SK-N-SH (cell line): Measurements from ENCODE around the gene GLRX5. TPM values are rescaled to one million over a fixed set of nuclear protein-coding genes. Genes with fewer than 3 reads are reported as not detected.

Experiments
- CTCF ChIA-PET: fragments of 300-600, 350-600 bp; formaldehyde crosslinking; extraction: SDS; loops from one replicate; lab custom pipeline; 2021; lab: Yijun Ruan, JAX
- POLR2A ChIA-PET: fragments of 350-600 bp; sonication (Branson Sonifier 250); formaldehyde crosslinking; extraction: SDS; loops from one replicate; lab custom pipeline; 2020; ENCODE audit warnings: antibody characterized with exemption, inconsistent platforms; lab: Yijun Ruan, JAX
- DNase-seq: peaks from one replicate; pipeline ENCODE4 v3.0.0; 2012
- H2AFZ ChIP-seq: fragments of 200-600 bp; sonication (generic); 2 replicates; pipeline ENCODE4 v1.8.1; 2016; ENCODE audit warnings: antibody characterized with exemption, mild to moderate bottlenecking, low read depth
- H3F3A ChIP-seq: fragments of 200-600 bp; sonication (generic); replicated peaks from 2 replicates; pipeline ENCODE3; 2016; ENCODE audit warnings: antibody characterized with exemption, mild to moderate bottlenecking; ENCODE audit not compliant: insufficient read depth
- H3K27ac ChIP-seq, 2 experiments: fragments of 200-500 bp in 1 of 2; fragments of 200-600 bp in 1 of 2; sonication (Bioruptor generic) in 1 of 2; sonication (generic), shearing (Covaris generic) in 1 of 2; 2 replicates each; pipeline versions ENCODE4 v1.5.1 to v1.6.1; 2014 to 2016; ENCODE audit warnings: low read depth in 2 of 2, inconsistent platforms in 1 of 2, low read length in 1 of 2, mild to moderate bottlenecking in 1 of 2, mixed read lengths in 1 of 2
- H3K27me3 ChIP-seq: fragments of 200-600 bp; sonication (generic), shearing (Covaris generic); 2 replicates; pipeline ENCODE4 v1.6.1; 2016; ENCODE audit warnings: mixed run types; ENCODE audit not compliant: insufficient read depth
- H3K36me3 ChIP-seq, 2 experiments: fragments of 200-500 bp in 1 of 2; fragments of 200-600 bp in 1 of 2; sonication (Bioruptor generic) in 1 of 2; sonication (generic) in 1 of 2; replicated peaks in 1 of 2; 2 replicates each; pipeline versions ENCODE3 to v1.5.1; 2014 to 2016; ENCODE audit warnings: low read length in 1 of 2, mild to moderate bottlenecking in 1 of 2; ENCODE audit not compliant: insufficient read depth in 2 of 2, control insufficient read depth in 1 of 2
- H3K4me1 ChIP-seq, 2 experiments: fragments of 200-500 bp in 1 of 2; fragments of 200-600 bp in 1 of 2; sonication (Bioruptor generic) in 1 of 2; sonication (generic), shearing (Covaris generic) in 1 of 2; 2 replicates each; pipeline versions ENCODE4 v1.5.1 to v1.6.1; 2014 to 2016; ENCODE audit warnings: low read depth in 1 of 2, low read length in 1 of 2, mixed run types in 1 of 2; ENCODE audit not compliant: insufficient read depth in 2 of 2, control insufficient read depth in 1 of 2
- H3K4me2 ChIP-seq: fragments of 200-600 bp; sonication (generic), shearing (Covaris generic); 2 replicates; pipeline ENCODE4 v1.6.1; 2017; ENCODE audit warnings: mixed run types
- H3K4me3 ChIP-seq, 2 experiments: fragments of 200-500 bp in 1 of 2; fragments of 200-600 bp in 1 of 2; sonication (Bioruptor generic) in 1 of 2; sonication (generic), shearing (Covaris generic) in 1 of 2; 2 replicates each; pipeline versions ENCODE4 v1.5.1 to v1.8.1; 2014 to 2016; ENCODE audit warnings: low read depth in 2 of 2, inconsistent platforms in 1 of 2, low read length in 1 of 2, mild to moderate bottlenecking in 1 of 2, mixed read lengths in 1 of 2, moderate library complexity in 1 of 2
- H3K79me2 ChIP-seq: fragments of 200-600 bp; sonication (generic); 2 replicates; pipeline ENCODE4 v1.8.1; 2017; ENCODE audit warnings: mild to moderate bottlenecking; ENCODE audit not compliant: insufficient read depth
- H3K9ac ChIP-seq: fragments of 200-600 bp; sonication (generic); 2 replicates; pipeline ENCODE4 v1.6.1; 2017; ENCODE audit warnings: mixed run types
- H3K9me2 ChIP-seq: fragments of 200-600 bp; sonication (generic); 2 replicates; pipeline ENCODE4 v1.6.1; 2017; ENCODE audit warnings: mixed run types
- H3K9me3 ChIP-seq: fragments of 200-600 bp; sonication (generic); 2 replicates; pipeline ENCODE4 v1.6.1; 2017; ENCODE audit warnings: mixed run types, mild to moderate bottlenecking, moderate library complexity
- H4K20me1 ChIP-seq: fragments of 200-600 bp; sonication (generic); 2 replicates; pipeline ENCODE4 v1.6.1; 2017; ENCODE audit warnings: mild to moderate bottlenecking, mixed run types; ENCODE audit not compliant: insufficient read depth
- CHD2 ChIP-seq: fragments of 150-350 bp; IDR thresholded peaks from 2 replicates; pipeline ENCODE4 v1.6.1; 2018; ENCODE audit warnings: low read length; ENCODE audit not compliant: partially characterized antibody
- FOSL2 ChIP-seq: IDR thresholded peaks from 2 replicates; pipeline ENCODE4 v1.4.0; 2012; ENCODE audit warnings: low read depth, mild to moderate bottlenecking, moderate library complexity, borderline replicate concordance
- GABPA ChIP-seq: IDR thresholded peaks from 2 replicates; pipeline ENCODE4 v1.4.0; 2012; ENCODE audit warnings: low read depth, mild to moderate bottlenecking
- JUND ChIP-seq: IDR thresholded peaks from 2 replicates; pipeline ENCODE4 v1.4.0; 2012
- MEF2A ChIP-seq: IDR thresholded peaks from 2 replicates; pipeline ENCODE4 v1.4.0; 2012; ENCODE audit warnings: low read depth, borderline replicate concordance
- NFIC ChIP-seq: IDR thresholded peaks from 2 replicates; pipeline ENCODE4 v1.4.0; 2012; ENCODE audit warnings: borderline replicate concordance
- NRF1 ChIP-seq: IDR thresholded peaks from 2 replicates; pipeline ENCODE4 v1.6.1; 2012; ENCODE audit warnings: low read depth, mild to moderate bottlenecking, low read length
- RAD21 ChIP-seq: IDR thresholded peaks from 2 replicates; pipeline ENCODE4 v1.6.1; 2012; ENCODE audit warnings: mild to moderate bottlenecking, low read length
- RCOR1 ChIP-seq: fragments of 150-350 bp; IDR thresholded peaks from 2 replicates; pipeline ENCODE4 v1.6.1; 2017; ENCODE audit warnings: antibody characterized with exemption, low read length
- RXRA ChIP-seq: IDR thresholded peaks from 2 replicates; pipeline ENCODE4 v1.4.0; 2012; ENCODE audit warnings: low read depth, mild to moderate bottlenecking, borderline replicate concordance
- SMC3 ChIP-seq: IDR thresholded peaks from 2 replicates; pipeline ENCODE4 v1.6.1; 2012; ENCODE audit warnings: low read depth, low read length, improper control_type of control experiment
- TAF1 ChIP-seq: IDR thresholded peaks from 2 replicates; pipeline ENCODE4 v1.6.1; 2012; ENCODE audit warnings: low read depth, mild to moderate bottlenecking, low read length, moderate library complexity, borderline replicate concordance
- TCF12 ChIP-seq: IDR thresholded peaks from 2 replicates; pipeline ENCODE4 v1.4.0; 2012
- YY1 ChIP-seq: IDR thresholded peaks from 2 replicates; pipeline ENCODE4 v1.4.0; 2012; ENCODE audit warnings: low read depth, mild to moderate bottlenecking
- WGBS: methylation state at CpG from one replicate; pipeline ENCODE4 v1.1.6; 2017; ENCODE audit warnings: low lambda C conversion rate; 5-methylcytosine and 5-hydroxymethylcytosine counted together
- polyA plus RNA-seq, 3 experiments: library from polyadenylated mRNA; depleted of rRNA; stranded (reverse); fragments of >200 nt; gene quantifications; 2 replicates each; pipeline ENCODE4 v1.2.3, GENCODE V29; 2012
- TF ChIP-seq, protein P1 (sequence below): IDR thresholded peaks from 2 replicates; pipeline ENCODE4 v1.4.0; 2012; ENCODE audit warnings: low read depth, borderline replicate concordance
- TF ChIP-seq, protein P2 (sequence below): fragments of 150-350 bp; IDR thresholded peaks from 2 replicates; pipeline ENCODE4 v1.6.1; 2017; ENCODE audit warnings: antibody characterized with exemption, low read length, low read depth, borderline replicate concordance
- TF ChIP-seq, protein P3 (sequence below): IDR thresholded peaks from 2 replicates; pipeline ENCODE4 v1.4.0; 2012; ENCODE audit warnings: low read depth
- TF ChIP-seq, protein P4 (sequence below): IDR thresholded peaks from 2 replicates; pipeline ENCODE4; 2012
- TF ChIP-seq, protein P5 (sequence below): IDR thresholded peaks from 2 replicates; pipeline ENCODE4 v1.4.0; 2012; ENCODE audit warnings: low read depth, borderline replicate concordance
- TF ChIP-seq, protein P6 (sequence below): fragments of 200-600 bp; sonication (generic); IDR thresholded peaks from 2 replicates; pipeline ENCODE4 v1.6.1; 2017; ENCODE audit warnings: antibody characterized with exemption, mild to moderate bottlenecking, moderate library complexity

The GLRX5 gene
- polyA plus RNA-seq, 1 of the 3 experiments (the other 2 are of a cell fraction), result 29.1 TPM

- TF ChIP-seq, protein P1, sequence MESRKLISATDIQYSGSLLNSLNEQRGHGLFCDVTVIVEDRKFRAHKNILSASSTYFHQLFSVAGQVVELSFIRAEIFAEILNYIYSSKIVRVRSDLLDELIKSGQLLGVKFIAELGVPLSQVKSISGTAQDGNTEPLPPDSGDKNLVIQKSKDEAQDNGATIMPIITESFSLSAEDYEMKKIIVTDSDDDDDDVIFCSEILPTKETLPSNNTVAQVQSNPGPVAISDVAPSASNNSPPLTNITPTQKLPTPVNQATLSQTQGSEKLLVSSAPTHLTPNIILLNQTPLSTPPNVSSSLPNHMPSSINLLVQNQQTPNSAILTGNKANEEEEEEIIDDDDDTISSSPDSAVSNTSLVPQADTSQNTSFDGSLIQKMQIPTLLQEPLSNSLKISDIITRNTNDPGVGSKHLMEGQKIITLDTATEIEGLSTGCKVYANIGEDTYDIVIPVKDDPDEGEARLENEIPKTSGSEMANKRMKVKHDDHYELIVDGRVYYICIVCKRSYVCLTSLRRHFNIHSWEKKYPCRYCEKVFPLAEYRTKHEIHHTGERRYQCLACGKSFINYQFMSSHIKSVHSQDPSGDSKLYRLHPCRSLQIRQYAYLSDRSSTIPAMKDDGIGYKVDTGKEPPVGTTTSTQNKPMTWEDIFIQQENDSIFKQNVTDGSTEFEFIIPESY, result no peak
- no peak; the same call in 1 of the 2 replicates for TF ChIP-seq RXRA
- TF ChIP-seq YY1, result 0 out of 2 replicates have a peak, but pooled peaks have one; percentile 14
- TF ChIP-seq, protein P2, sequence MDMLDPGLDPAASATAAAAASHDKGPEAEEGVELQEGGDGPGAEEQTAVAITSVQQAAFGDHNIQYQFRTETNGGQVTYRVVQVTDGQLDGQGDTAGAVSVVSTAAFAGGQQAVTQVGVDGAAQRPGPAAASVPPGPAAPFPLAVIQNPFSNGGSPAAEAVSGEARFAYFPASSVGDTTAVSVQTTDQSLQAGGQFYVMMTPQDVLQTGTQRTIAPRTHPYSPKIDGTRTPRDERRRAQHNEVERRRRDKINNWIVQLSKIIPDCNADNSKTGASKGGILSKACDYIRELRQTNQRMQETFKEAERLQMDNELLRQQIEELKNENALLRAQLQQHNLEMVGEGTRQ, result no peak
- TF ChIP-seq, protein P3, sequence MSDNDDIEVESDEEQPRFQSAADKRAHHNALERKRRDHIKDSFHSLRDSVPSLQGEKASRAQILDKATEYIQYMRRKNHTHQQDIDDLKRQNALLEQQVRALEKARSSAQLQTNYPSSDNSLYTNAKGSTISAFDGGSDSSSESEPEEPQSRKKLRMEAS, result peak; percentile 99
- peak; percentile 94 for TF ChIP-seq NFIC
- TF ChIP-seq GABPA, result peak; percentile 57
Measured at GRCh38 chr14:95507174-95507573, 27.7 kb upstream of the GLRX5 start (continued).

- peak; percentile 55 for DNase-seq
- ChIA-PET CTCF (interaction anchor here (1.0 to 3.0 kb wide), 4 partner anchors 12 to 66 kb away, joined by 3 to 18 read pairs (median 5); no protein-coding TSS in a partner anchor), POLR2A (interaction anchor here (1.1 kb wide), 1 partner anchor 20 kb away, joined by 3 read pairs; no protein-coding TSS in a partner anchor)
- Histone ChIP-seq H3K4me3 (no peak overlapping the region), H3F3A (peaks cover 8% of the 10 kb centered on the region), H3K4me1 (peaks cover 19 to 40% of the 10 kb centered on the region in 2 experiments), H4K20me1 (no peaks in the 10 kb centered on the region), H3K9ac (peak overlapping the region; percentile 34; the same call in 1 of the 2 replicates), H3K27ac (peak overlapping the region; percentile 83 to 93), H3K79me2 (peaks cover 4% of the 10 kb centered on the region; the same call in 1 of the 2 replicates), H3K36me3 (no peaks in the 10 kb centered on the region), H3K9me3 (no peaks in the 10 kb centered on the region), H3K9me2 (no peaks in the 10 kb centered on the region), H2AFZ (no peak overlapping the region), H3K4me2 (peak overlapping the region; percentile 62), H3K27me3 (no peaks in the 10 kb centered on the region)
- WGBS, result 44% methylated on average over 3 of the region's 3 CpGs
- no peak for TF ChIP-seq SMC3
- no peak for TF ChIP-seq RCOR1
- TF ChIP-seq, protein P3, result peak; percentile 59; the same call in 1 of the 2 replicates
- TF ChIP-seq MEF2A, result no peak
- TF ChIP-seq JUND, result peak; percentile 55; the same call in 1 of the 2 replicates
- no peak for TF ChIP-seq RAD21
- TF ChIP-seq, protein P4, sequence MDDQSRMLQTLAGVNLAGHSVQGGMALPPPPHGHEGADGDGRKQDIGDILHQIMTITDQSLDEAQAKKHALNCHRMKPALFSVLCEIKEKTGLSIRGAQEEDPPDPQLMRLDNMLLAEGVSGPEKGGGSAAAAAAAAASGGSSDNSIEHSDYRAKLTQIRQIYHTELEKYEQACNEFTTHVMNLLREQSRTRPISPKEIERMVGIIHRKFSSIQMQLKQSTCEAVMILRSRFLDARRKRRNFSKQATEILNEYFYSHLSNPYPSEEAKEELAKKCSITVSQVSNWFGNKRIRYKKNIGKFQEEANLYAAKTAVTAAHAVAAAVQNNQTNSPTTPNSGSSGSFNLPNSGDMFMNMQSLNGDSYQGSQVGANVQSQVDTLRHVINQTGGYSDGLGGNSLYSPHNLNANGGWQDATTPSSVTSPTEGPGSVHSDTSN, result no peak
- TF ChIP-seq, protein P5, sequence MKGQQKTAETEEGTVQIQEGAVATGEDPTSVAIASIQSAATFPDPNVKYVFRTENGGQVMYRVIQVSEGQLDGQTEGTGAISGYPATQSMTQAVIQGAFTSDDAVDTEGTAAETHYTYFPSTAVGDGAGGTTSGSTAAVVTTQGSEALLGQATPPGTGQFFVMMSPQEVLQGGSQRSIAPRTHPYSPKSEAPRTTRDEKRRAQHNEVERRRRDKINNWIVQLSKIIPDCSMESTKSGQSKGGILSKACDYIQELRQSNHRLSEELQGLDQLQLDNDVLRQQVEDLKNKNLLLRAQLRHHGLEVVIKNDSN, result peak; percentile 60; the same call in 1 of the 2 replicates
- TF ChIP-seq, protein P1, result no peak
- no peak for TF ChIP-seq CHD2
- TF ChIP-seq NFIC, result peak; percentile 79
- TF ChIP-seq TAF1, result no peak
- no peak; the same call in 1 of the 2 replicates for TF ChIP-seq RXRA
- TF ChIP-seq NRF1, result no peak
- TF ChIP-seq, protein P6, sequence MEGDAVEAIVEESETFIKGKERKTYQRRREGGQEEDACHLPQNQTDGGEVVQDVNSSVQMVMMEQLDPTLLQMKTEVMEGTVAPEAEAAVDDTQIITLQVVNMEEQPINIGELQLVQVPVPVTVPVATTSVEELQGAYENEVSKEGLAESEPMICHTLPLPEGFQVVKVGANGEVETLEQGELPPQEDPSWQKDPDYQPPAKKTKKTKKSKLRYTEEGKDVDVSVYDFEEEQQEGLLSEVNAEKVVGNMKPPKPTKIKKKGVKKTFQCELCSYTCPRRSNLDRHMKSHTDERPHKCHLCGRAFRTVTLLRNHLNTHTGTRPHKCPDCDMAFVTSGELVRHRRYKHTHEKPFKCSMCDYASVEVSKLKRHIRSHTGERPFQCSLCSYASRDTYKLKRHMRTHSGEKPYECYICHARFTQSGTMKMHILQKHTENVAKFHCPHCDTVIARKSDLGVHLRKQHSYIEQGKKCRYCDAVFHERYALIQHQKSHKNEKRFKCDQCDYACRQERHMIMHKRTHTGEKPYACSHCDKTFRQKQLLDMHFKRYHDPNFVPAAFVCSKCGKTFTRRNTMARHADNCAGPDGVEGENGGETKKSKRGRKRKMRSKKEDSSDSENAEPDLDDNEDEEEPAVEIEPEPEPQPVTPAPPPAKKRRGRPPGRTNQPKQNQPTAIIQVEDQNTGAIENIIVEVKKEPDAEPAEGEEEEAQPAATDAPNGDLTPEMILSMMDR, result no peak
- peak; percentile 87 for TF ChIP-seq TCF12
- peak; percentile 83 for TF ChIP-seq FOSL2
Measured at GRCh38 chr14:95507701-95508103, 27.1 kb upstream of the GLRX5 start.
